ENCODE data around the gene TMEM165.

The TMEM165 gene

GRCh38 chr4:55458611-55459010, 62.9 kb downstream of the TMEM165 start:
- no peak for DNase-seq

GRCh38 chr4:55466001-55466400, 70.2 kb downstream of the TMEM165 start:
- no peak for DNase-seq

- DNase-seq, result no peak
Measured at GRCh38 chr4:55468724-55469123, 73.0 kb downstream of the TMEM165 start.

- no peak for DNase-seq
Measured at GRCh38 chr4:55469979-55470378, 74.2 kb downstream of the TMEM165 start.

All from C1 segment of cervical spinal cord (tissue), 14 donors.